Limb (tissue), 2 donors: ENCODE measurements around the gene FOXD4L6.
"Not testable (repeated sequence)": the region's sequence is repeated elsewhere in the genome, so short reads cannot be mapped to it uniquely, and the experiment has no call there.

Experiments
- DNase-seq, 2 donors: peaks; one replicate each; pipeline ENCODE4 v3.0.0-alpha.2; 2016; ENCODE audit errors: extremely low spot score in 2 of 2

The FOXD4L6 gene

DNA sequence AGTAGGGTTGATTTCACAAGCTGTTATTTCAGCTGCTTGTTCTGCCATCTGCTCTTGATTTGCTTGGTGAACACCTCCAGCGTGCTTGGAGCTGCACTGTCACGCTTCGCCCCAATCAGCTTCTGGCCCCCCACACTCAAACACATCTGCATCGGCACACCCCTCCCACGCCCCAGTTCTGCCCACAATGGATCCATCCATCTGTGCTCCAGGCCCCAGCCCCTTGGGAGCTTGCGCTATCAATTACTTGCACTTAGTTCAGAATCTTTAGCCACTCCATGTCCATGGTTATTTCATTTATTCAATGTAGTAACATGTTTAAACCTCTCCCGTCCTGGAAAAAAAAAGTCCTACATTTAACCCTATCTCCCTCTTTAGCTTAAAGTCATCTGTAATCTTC is 28.0 kb downstream of the FOXD4L6 start:
- DNase-seq = not testable (repeated sequence)

DNA sequence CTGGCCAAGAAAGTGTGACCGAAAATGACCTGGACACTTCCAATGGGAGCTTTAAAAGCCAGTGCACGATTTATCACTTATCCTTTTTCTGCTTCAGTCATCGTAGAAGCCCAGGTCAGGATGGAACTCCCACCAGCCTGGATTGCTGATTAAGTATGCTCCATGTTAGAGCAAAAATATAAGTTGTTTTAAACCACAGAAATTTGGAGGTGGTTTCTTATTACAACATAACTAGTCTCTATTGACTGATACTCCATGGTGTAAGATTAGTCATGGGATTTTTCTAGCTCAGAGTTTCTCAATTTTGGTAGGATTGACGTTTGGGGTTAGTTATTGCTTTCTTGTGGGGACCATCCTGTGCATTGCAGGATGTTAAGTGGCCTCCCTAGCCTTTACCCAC is 29.7 kb downstream of the FOXD4L6 start:
- DNase-seq = not testable (repeated sequence)

DNA sequence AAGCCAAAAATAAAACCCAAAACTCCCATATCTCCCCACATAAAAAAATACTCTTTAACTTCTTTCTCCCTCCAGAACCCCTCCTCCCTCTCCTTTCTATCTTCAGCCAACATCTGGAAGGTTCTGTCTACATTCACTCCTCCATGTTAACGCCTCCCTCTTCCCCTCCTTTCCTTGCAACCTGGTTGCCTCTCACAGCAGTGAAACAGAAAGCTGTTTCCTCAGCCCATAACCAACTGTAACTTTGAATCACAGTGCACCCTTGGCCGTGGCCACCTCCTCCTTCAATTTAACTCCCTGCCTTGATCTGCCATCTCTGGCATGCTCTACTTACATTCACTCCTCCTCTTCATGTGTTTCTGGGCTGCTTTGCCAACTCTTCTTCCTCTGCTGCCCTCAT is 33.4 kb downstream of the FOXD4L6 start:
- not testable (repeated sequence) for DNase-seq

DNA sequence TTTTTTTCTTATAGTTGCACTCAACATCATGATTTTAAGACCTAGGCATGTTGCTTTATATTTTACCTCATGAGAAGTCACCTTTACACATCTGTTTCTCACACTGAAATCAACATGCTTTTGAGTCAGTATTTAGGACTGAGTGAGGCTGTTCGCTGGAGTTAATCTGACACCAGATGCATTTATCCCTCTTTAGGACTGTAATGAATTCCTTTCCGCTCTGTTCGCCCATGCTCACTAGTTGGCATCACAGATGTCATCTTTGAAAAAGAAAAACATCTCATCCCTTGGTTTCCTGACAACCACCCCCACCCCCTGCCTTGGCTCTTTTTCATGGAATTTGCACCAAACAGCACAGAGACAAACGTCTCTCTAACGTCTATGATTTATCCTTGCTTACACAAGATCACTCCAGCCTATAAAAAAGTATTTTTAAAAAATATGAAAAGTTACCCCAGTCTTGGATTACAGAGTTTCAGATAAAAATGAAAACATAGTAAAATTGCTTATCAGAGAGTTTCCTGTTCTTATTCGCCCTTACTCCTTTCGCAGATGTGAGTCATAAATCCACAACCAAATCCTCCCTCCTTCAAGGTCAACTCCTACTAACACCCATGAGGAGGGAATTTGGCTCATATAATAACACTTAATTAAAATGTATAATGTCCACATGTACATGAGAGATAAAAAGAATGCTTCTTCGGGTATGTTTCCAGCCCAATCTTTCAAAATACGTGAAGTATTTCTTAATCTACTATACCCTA is 34.3 kb downstream of the FOXD4L6 start:
- DNase-seq = not testable (repeated sequence)

DNA sequence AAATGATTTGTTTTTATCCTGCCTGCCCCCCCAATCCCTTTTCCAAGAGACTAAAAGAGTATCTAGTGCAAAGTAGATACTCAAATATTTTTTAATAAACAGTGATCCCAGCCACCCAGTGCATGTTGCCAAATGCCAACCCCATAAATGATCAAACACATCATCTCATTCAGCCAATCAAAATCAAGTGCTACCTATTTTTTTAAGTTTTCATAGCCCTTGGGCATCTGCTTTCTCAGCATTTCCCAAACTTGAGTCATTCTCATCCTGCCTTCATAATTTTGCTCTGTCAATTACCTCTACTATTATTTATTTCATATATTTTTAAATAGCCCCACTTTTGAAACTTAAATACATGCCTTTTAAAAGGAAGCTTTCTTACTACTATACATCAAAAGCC is 37.6 kb downstream of the FOXD4L6 start:
- DNase-seq = not testable (repeated sequence)

DNA sequence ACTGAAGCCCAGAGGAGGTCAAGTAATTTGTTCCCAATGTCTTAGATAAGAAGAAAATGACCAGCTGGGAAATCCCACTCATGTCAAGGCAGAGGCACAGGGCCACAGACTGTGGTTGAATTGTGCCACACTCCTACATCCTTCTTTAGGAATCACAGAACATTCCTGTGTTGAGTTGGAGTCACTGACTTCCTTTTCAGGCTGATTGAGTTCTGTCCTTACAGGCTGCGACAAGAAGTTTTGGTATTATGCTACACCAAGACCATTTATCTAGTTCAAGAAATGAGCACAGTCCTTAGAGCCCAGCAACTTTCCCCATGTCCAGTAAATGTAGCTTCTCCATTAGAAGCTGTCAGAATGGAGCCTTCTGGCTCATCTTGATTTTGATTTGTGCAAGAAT is 38.1 kb downstream of the FOXD4L6 start:
- DNase-seq = not testable (repeated sequence)

DNA sequence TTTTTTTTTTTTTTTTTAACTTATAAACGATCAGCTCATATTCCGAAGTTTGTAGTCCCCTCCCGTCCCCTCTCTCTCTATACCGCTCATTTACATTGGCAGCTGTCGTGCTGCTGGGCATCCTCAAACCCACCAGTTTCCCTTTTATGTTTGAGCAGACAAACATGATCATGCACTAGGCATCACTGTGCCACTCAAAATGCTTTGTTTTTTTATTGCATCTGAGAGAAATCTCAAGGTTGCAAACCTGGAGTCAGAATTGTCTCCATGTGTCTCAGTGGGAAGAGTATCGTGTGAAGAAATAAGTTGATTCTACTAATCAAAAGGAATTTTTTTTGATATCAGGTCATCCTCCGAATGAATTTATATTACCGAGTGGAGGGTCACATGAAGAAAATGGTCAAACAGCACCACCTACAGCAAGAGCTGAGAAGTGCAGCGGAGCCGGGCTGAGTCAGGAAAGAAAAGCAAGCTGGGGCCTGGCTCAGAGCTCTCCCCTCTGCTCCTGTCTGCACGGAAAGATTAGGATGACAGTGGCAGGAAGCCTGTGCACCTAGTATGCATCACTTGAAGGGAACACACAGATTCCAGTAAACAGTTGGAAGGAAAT is 39.9 kb downstream of the FOXD4L6 start:
- DNase-seq = not testable (repeated sequence)

DNA sequence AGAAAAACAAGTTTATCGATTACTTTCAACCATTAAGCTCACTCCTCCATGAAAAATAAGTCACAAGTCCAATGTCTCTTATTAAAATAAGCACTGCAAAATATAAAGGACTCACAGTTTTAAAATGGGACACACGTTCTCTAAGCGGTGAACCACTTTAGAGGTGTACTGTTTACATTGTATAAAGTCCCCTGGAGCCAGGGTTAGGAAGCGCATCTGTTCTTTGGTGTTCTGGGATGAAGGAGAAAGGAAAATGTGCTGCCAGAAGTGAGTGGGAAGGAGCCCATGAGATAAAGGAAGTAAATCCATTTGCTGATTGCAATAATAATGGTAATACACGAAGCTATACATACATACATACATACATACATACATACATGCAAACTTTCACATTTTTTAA is 40.6 kb downstream of the FOXD4L6 start:
- DNase-seq = not testable (repeated sequence)

DNA sequence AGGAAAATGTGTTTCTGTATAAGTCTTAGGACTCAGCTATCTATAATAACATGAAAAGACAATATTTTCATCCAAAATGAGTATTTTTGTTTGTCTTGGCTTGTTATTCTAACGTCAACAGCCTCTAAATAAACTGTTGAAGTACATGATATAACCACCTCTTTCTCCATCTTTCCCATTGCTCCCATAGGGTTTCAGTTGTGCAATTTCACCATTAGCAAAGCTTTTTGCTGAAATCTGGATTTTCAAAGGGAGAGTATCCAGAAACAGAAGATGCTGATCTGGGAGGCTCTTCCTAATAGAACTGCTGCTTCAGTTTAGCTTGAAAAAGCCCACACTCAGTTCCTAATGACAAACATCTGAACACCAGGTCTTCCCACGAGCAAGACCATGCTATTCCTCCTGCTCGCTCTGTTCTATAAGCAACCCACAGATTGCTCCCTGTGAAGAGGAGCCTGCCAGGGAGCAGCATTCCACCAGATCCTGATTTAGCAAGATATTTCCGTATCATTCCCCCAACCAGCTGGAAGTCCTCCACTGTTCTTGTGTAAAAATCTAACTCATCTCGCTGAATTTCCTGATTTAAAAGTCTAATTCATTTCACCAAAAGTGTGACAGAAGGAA is 41.2 kb downstream of the FOXD4L6 start:
- peak in 1 of 2 donors; percentile 26 for DNase-seq

DNA sequence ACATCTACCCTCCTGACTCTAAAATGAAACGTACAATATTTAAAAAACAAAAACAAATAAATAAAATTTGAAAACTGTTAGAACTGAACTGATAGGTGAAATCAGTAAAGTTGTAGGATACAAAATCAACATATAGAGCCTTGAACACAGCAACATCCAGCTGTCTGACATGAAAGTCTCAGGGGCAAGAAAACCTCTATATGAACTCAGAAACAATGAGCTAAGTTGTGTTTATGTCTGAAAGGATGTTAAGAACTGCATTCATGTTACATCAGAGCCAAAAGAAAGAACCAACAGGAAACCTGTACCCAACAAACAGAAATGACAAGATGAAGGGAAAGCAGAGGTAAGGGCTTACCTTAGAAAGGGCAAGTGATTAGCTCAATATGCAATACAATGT is 41.8 kb downstream of the FOXD4L6 start:
- DNase-seq = not testable (repeated sequence)

DNA sequence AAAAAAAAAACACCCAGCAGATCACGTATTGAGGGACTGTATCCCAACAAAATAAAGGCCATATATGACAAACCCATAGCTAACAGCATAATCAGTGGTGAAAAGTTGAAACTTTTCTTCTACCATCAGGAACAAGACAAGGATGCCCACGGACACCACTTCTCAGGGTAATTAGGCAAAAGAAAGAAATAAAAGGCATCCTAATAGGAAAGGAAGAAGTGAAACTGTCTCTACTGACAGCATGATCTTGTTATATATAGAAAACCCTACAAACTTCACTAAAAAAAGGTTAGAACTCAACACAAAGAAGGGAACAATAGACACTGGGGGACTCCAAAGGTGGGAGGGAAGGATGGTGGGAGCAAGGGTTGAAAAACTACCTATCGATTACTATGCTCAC is 42.3 kb downstream of the FOXD4L6 start:
- DNase-seq = not testable (repeated sequence)

DNA sequence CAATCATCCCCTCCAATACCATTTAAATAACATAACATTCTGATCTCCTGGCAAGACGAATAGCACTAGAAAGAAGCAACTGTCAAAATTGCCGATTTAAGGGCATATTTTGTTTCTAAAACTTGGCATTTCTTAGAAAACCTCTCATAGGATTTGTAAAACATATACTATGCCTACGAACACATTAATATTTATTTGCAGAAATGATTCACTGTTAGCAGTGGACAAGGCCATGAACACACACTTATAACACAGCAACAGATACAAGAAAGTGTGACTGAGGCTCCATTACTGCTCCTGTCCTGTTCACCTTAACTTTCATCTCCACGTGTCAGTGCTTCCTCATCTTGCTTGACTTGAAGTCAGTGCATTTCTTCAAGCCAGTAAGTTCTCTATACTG is 46.1 kb downstream of the FOXD4L6 start:
- DNase-seq = not testable (repeated sequence)

DNA sequence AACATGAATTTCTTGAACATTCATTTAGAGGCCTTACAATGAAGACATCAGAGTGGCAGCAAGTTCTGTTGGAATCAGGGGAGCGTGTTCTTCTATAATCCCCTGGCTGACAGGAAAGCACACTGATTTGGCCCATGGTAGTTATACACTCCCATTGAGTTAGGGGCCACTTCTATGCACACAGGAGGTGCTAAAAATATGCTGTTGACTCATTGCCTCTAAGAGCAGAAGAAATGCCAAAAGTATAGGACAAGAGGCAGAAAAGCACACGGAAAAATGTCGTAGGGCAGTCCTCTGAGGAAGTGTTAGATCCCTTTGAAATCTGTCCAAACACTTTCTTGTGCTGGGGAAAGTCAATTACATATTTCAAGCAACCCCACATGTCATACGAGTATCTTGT is 49.0 kb downstream of the FOXD4L6 start:
- DNase-seq = not testable (repeated sequence)

DNA sequence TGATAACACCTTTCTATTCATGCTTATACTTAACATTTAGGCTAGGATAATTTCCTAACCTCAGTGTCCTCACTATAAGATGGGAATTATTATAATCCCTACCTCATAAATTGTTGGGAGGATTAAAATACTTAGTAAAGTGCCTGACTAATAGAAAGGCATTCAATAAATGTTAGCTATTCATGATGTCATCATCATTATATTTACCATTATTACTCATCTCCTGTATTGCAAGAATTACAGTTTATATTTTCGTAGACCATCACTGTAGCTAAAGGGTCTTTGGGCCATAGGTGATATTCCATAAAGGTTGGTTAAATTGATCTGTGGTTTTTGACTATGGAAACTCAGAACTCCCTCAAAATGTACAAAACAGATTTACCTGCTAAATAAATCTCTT is 50.9 kb downstream of the FOXD4L6 start:
- not testable (repeated sequence) for DNase-seq
